ENCODE results near the gene BMPR2.

DNA sequence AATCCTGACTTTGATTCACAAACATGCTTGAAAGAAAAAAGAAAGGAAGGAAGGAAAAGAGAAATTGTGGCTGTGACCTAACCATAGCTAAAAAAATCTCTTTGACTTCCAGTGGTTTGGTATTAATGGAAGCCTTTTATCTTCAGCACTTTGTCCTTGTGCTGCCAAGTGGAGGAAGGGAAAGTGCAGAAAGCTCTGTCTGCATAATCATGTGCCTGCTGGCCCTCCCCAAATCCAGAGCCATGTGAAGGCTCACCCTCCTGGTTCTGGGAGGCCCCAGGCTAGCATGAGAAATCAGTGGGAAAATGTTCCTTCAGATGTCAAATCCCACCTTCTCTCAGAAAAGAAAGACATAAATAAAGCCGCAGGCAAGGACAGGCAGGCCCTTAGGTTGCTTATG, 48.3 kb upstream of the BMPR2 start:
- TF ChIP-seq POLR2A (IDR thresholded peaks at IDR 0.05): no peak
- no peak for TF ChIP-seq POLR2AphosphoS5 (IDR thresholded peaks at IDR 0.05)

All from breast epithelium (tissue), 3 donors.